ENCODE data around the gene CCDC136. TPM values are rescaled to one million over a fixed set of nuclear protein-coding genes. Genes with fewer than 3 reads are reported as not detected.

Gene CCDC136
- total and polyA plus RNA-seq, 2 donors (not counting 1 experiment from before 2014, with no cell fraction given): 8.3 to 12.1 TPM

- H3K27ac ChIP-seq (ENCODE audit: insufficient read depth, low read length): no peak overlapping the region
- H3K4me2 ChIP-seq (ENCODE audit: extremely low read depth, insufficient read depth, low read length): peak overlapping the region; percentile 21
Measured at GRCh38 chr7:128744366-128744905, 47.3 kb upstream of the CCDC136 start.

GRCh38 chr7:128745706-128746105, 46.1 kb upstream of the CCDC136 start:
- no peak for DNase-seq (ENCODE audit: low read depth in 2 of 2)
- peaks cover 6% of the 10 kb centered on the region for H3K4me1 ChIP-seq (ENCODE audit: control insufficient read depth, extremely low read depth, insufficient read depth, low read length)
- H3K27ac ChIP-seq (ENCODE audit: insufficient read depth, low read length): no peak overlapping the region
- peaks cover 17% of the 10 kb centered on the region for H3K36me3 ChIP-seq (ENCODE audit: control insufficient read depth, insufficient read depth, low read length)
- peaks cover 99% of the 10 kb centered on the region for H3K79me2 ChIP-seq (ENCODE audit: control insufficient read depth, insufficient read depth, low read length)
- TF ChIP-seq CTCF (conservative IDR thresholded peaks at IDR 0.05 in 1 of 2, IDR thresholded peaks at IDR 0.05 in 1 of 2; ENCODE audit: low read depth in 1 of 2, low read length in 2 of 2): no peak
- TF ChIP-seq EZH2 (IDR thresholded peaks at IDR 0.05; ENCODE audit: low read length, missing control alignments): no peak
- H3K9me3 ChIP-seq (ENCODE audit: control insufficient read depth, insufficient read depth, low read depth, low read length): no peaks in the 10 kb centered on the region
- peaks cover 30% of the 10 kb centered on the region for H4K20me1 ChIP-seq (ENCODE audit: control insufficient read depth, extremely low read depth, insufficient read depth, low read length)
- no peak overlapping the region for H3K9ac ChIP-seq (ENCODE audit: insufficient read depth, low read length)
- no peak overlapping the region for H2AFZ ChIP-seq (ENCODE audit: low read length)
- no peaks in the 10 kb centered on the region for H3K27me3 ChIP-seq (ENCODE audit: control insufficient read depth, insufficient read depth, low read length)
- H3K4me2 ChIP-seq (ENCODE audit: extremely low read depth, insufficient read depth, low read length): no peak overlapping the region
- no peak overlapping the region for H3K4me3 ChIP-seq (replicated peaks in 1 of 4; ENCODE audit: control extremely low read depth in 1 of 4, insufficient read depth in 1 of 4, low read depth in 3 of 4, low read length in 4 of 4)

More at GRCh38 chr7:128744366-128744905, 47.3 kb upstream of the CCDC136 start:
- Histone ChIP-seq H3K4me1 (ENCODE audit: control insufficient read depth, extremely low read depth, insufficient read depth, low read length) (peaks cover 6% of the 10 kb centered on the region), H4K20me1 (ENCODE audit: control insufficient read depth, extremely low read depth, insufficient read depth, low read length) (peaks cover 34% of the 10 kb centered on the region), H3K27me3 (ENCODE audit: control insufficient read depth, insufficient read depth, low read length) (no peaks in the 10 kb centered on the region), H3K79me2 (ENCODE audit: control insufficient read depth, insufficient read depth, low read length) (peaks cover 100% of the 10 kb centered on the region), H2AFZ (ENCODE audit: low read length) (no peak overlapping the region), H3K36me3 (ENCODE audit: control insufficient read depth, insufficient read depth, low read length) (peaks cover 13% of the 10 kb centered on the region), H3K4me3 (replicated peaks in 1 of 4; ENCODE audit: control extremely low read depth in 1 of 4, insufficient read depth in 1 of 4, low read depth in 3 of 4, low read length in 4 of 4) (peak overlapping the region in 1 of 4 experiments; percentile 3), H3K9me3 (ENCODE audit: control insufficient read depth, insufficient read depth, low read depth, low read length) (no peaks in the 10 kb centered on the region), H3K9ac (ENCODE audit: insufficient read depth, low read length) (no peak overlapping the region)
- DNase-seq (ENCODE audit: low read depth in 2 of 2): no peak
- TF ChIP-seq CTCF (conservative IDR thresholded peaks at IDR 0.05 in 1 of 2, IDR thresholded peaks at IDR 0.05 in 1 of 2; ENCODE audit: low read depth in 1 of 2, low read length in 2 of 2) (no peak), EZH2 (IDR thresholded peaks at IDR 0.05; ENCODE audit: low read length, missing control alignments) (no peak)

GRCh38 chr7:128747327-128748079, 44.3 kb upstream of the CCDC136 start:
- Histone ChIP-seq H3K27ac (ENCODE audit: insufficient read depth, low read length) (no peak overlapping the region), H3K9ac (ENCODE audit: insufficient read depth, low read length) (no peak overlapping the region), H4K20me1 (ENCODE audit: control insufficient read depth, extremely low read depth, insufficient read depth, low read length) (peaks cover 25% of the 10 kb centered on the region), H2AFZ (ENCODE audit: low read length) (no peak overlapping the region), H3K9me3 (ENCODE audit: control insufficient read depth, insufficient read depth, low read depth, low read length) (no peaks in the 10 kb centered on the region), H3K4me3 (replicated peaks in 1 of 4; ENCODE audit: control extremely low read depth in 1 of 4, insufficient read depth in 1 of 4, low read depth in 3 of 4, low read length in 4 of 4) (no peak overlapping the region), H3K4me2 (ENCODE audit: extremely low read depth, insufficient read depth, low read length) (no peak overlapping the region), H3K27me3 (ENCODE audit: control insufficient read depth, insufficient read depth, low read length) (no peaks in the 10 kb centered on the region), H3K36me3 (ENCODE audit: control insufficient read depth, insufficient read depth, low read length) (peaks cover 19% of the 10 kb centered on the region), H3K79me2 (ENCODE audit: control insufficient read depth, insufficient read depth, low read length) (peaks cover 98% of the 10 kb centered on the region), H3K4me1 (ENCODE audit: control insufficient read depth, extremely low read depth, insufficient read depth, low read length) (peaks cover 4% of the 10 kb centered on the region)
- DNase-seq (ENCODE audit: low read depth in 2 of 2): peak in 1 of 2 donors; percentile 23
- no peak for TF ChIP-seq CTCF (conservative IDR thresholded peaks at IDR 0.05 in 1 of 2, IDR thresholded peaks at IDR 0.05 in 1 of 2; ENCODE audit: low read depth in 1 of 2, low read length in 2 of 2)
- TF ChIP-seq EZH2 (IDR thresholded peaks at IDR 0.05; ENCODE audit: low read length, missing control alignments): no peak
